Activated naive CD4-positive, alpha-beta T cell treated with anti-CD3 and anti-CD28 coated beads, Interleukin-2, amount 50 U/mL, for 24 hours (primary cell): Measurements from ENCODE around the gene NUDT2.
"Not testable (repeated sequence)": the region's sequence is repeated elsewhere in the genome, so short reads cannot be mapped to it uniquely, and the experiment has no call there.

ENCODE experiments used
- H3K27ac Mint-ChIP-seq: one replicate; pipeline ENCODE4 v1.8.0; 2021; ENCODE audit warnings: mild to moderate bottlenecking, mixed read lengths
- H3K27me3 Mint-ChIP-seq: one replicate; pipeline ENCODE4 v1.8.0; 2021; ENCODE audit warnings: mixed read lengths
- H3K36me3 Mint-ChIP-seq: one replicate; pipeline ENCODE4 v1.8.0; 2021; ENCODE audit warnings: mixed read lengths
- H3K4me1 Mint-ChIP-seq: one replicate; pipeline ENCODE4 v1.8.0; 2021; ENCODE audit warnings: mixed read lengths
- H3K4me3 Mint-ChIP-seq: one replicate; pipeline ENCODE4 v1.8.0; 2021; ENCODE audit warnings: mild to moderate bottlenecking, mixed read lengths
- H3K9me3 Mint-ChIP-seq: one replicate; pipeline ENCODE4 v1.8.0; 2021; ENCODE audit warnings: mixed read lengths

The NUDT2 gene

DNA sequence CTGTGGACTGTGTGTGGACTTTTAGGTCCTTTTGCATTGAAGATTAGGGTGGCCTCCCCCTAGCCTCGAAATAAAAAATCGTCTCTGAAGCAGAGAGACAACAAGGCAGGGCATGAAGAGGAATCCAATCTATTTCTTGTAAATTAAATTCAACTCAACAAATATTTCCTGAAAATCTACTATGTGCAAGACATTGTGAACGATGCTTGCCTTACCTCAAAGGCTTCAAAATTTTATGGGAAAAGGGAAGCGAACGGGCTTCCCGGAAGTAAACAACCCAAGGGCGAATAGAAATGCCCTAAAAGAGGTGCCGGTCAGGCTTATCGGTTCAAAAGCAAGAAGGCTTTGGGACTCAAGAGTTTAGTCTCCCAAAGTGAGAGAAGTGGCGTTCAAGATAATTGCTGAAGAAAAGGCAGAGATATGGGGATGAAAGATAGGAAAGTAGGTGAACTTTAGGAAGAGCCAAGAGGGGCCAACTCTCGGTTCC, 826 bp upstream of the NUDT2 start:
- H3K36me3 Mint-ChIP-seq = no peaks in the 10 kb centered on the region
- peak overlapping the region; percentile 98 for H3K27ac Mint-ChIP-seq
- peaks cover 40% of the 10 kb centered on the region for H3K4me1 Mint-ChIP-seq
- no peaks in the 10 kb centered on the region for H3K9me3 Mint-ChIP-seq
- no peaks in the 10 kb centered on the region for H3K27me3 Mint-ChIP-seq
- peak overlapping the region; percentile 98 for H3K4me3 Mint-ChIP-seq

DNA sequence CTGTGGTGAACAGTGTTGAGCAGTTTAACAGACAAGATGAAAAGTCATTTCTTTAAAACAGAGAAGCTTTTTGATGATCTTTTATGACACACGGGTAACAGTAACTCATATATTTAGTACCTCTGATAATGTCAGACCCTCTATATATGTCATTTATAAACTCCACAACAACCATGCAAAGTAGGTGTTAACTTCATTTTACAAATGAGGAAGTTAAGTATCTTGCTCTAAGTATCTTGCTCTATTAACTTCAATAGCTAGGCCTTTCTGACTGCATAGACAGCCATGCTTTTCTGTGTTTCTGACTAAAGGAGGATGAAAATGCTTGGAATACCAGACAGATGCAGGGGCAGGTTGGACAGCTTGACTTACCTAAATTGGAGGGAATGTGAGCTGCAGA, 1.8 kb downstream of the NUDT2 start:
- Mint-ChIP-seq H3K4me3 (no peak overlapping the region), H3K27ac (no peak overlapping the region), H3K9me3 (no peaks in the 10 kb centered on the region), H3K27me3 (no peaks in the 10 kb centered on the region), H3K36me3 (no peaks in the 10 kb centered on the region), H3K4me1 (peaks cover 52% of the 10 kb centered on the region)

DNA sequence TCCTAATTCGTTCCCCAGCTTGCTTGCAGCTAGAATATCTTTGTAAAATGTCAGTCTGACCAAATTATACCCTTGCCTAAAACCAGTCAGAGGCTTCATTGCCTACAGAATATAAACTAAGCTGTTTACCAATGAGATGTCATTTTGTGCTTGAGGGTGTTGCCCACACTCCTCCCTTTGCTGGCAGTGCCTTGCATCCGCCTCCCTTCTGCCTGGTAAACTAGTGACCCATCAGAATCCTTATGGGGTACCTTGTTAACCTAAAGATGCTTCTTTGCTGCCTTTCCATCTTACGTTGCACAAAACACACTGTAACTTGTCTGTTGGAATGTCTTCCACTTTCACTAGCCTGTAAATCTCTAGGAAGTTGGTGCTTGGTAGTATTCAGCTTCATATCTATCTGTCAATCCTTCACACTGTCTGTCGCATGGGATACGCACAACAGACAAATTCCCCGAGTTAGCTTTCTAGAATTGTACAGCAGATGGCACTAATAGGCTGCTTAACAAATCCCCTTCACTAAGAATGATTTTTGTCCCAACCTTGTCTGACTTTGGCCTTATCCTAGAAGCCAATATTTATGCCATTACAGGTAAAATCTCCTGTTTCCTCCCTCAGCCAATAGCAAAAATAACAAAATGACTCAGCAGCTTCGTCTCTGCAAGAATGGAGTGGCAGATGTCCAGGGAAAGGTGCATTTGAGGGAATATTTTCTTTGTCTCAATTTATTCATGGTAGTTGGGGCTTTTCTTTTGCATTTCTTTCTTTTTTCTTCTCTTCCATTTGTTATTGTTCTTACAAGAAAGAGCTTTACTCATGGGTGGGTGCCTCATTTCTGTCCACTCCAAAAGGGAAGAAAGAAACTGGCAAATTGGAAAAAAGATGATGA, 3.0 kb downstream of the NUDT2 start:
- Mint-ChIP-seq H3K36me3 (no peaks in the 10 kb centered on the region), H3K27ac (peak overlapping the region; percentile 93), H3K4me3 (peak overlapping the region; percentile 30), H3K27me3 (no peaks in the 10 kb centered on the region), H3K9me3 (no peaks in the 10 kb centered on the region), H3K4me1 (peaks cover 52% of the 10 kb centered on the region)

DNA sequence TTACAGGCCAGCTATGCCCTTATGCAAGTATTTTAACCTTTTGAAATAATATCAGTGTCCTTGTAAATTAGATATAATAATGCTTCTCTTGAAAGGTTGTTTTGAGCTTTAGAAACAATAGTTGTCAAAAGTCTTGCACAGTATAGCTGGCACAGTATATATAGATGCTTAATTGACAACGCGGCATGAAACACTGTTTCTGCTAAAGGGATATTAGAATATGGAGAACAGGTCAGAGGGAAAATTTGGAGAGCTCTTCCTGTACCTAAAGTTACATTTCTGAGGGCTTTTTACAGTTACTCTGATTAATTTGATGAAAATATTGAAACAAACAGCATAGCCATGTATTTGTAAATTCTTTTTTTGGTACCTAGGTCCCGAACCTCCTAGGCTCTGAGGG, 4.5 kb downstream of the NUDT2 start:
- Mint-ChIP-seq H3K4me3 (no peak overlapping the region), H3K27me3 (no peaks in the 10 kb centered on the region), H3K4me1 (peaks cover 43% of the 10 kb centered on the region), H3K27ac (no peak overlapping the region), H3K36me3 (no peaks in the 10 kb centered on the region), H3K9me3 (no peaks in the 10 kb centered on the region)

DNA sequence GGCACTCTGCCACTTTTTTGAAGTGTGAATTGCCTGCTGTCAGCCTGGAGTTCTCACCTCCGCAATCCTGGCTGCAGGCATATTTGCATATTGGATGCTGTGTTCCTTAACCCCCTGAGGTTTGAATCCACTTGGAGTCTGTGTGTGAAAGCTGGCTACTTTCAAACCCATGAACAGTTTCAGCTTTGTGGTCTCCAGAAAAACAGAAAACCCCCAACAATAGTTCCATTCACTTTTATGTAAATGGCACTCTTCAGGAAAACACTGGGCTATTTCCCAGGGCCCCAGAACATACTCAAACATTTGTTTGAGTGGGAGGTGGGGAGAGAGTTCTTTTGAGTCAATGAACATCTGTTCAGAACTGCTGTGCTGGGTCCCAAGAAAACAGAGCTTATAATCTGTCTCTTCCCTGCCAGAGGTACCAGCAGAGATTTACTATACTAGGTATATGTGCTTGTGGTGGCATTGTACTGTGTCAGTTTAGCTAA, 5.0 kb downstream of the NUDT2 start:
- no peaks in the 10 kb centered on the region for H3K9me3 Mint-ChIP-seq
- H3K4me1 Mint-ChIP-seq = peaks cover 39% of the 10 kb centered on the region
- H3K27me3 Mint-ChIP-seq = no peaks in the 10 kb centered on the region
- H3K36me3 Mint-ChIP-seq = no peaks in the 10 kb centered on the region
- H3K4me3 Mint-ChIP-seq = no peak overlapping the region
- no peak overlapping the region for H3K27ac Mint-ChIP-seq

DNA sequence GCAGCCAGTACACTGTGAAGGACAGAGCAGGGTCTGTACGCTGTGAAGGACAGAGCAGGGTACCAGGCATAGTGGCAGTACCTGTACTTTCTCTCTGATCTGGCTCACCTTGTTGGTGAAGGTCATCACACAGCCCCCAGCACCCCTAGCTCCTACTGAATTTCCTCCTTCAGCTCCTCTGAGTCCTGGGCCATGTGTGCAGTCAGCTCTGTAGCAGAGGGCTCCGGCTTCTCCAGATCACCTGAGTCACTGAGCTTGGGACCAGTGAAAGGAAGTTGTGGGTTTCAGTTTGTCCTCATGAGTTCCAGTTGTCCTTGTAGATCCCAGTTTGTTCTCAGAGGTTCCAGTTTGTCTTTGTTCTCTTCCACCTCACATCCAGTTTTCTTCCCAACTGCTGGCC, 5.5 kb downstream of the NUDT2 start:
- H3K4me1 Mint-ChIP-seq = peaks cover 33% of the 10 kb centered on the region
- no peak overlapping the region for H3K27ac Mint-ChIP-seq
- no peak overlapping the region for H3K4me3 Mint-ChIP-seq
- no peaks in the 10 kb centered on the region for H3K9me3 Mint-ChIP-seq
- H3K27me3 Mint-ChIP-seq = no peaks in the 10 kb centered on the region
- no peaks in the 10 kb centered on the region for H3K36me3 Mint-ChIP-seq

DNA sequence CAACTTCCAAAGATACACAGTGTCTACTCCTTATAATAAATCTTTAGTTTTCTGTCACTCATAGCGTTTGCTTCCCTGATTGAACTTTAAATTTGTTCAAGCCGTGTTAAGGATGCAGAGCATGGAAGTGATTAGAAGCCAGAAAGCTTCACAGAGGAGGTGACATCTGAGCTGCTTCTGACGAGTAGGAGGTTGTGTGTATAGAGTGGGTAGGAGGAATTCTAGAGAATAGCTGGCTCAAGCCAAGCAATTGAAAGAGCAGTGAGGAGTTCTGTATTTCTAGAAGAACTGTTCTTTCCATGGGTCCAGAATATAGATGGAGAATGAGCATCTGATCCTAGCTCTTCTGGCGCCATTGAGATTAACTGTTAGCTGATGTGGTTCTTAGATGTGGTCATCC, 6.0 kb downstream of the NUDT2 start:
- H3K27ac Mint-ChIP-seq = no peak overlapping the region

DNA sequence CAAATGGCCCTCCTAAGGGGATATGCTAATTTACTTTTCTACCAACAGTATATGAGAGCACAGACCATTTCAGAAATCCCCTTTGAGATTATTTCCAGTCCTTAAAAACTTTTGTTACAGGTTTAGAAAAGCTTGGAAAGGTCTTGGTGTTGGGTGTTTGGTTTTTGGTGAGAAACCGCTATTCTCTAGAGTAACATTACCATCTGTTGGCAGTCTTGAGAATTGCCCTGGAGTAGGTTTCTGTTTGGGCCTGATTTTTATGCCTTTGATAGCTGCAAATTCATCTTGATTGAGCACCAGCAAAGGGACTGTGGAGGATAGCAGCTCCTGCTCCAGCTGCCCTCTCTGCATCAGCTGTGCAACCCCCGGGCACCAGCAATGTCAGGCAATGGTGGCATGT, 8.0 kb downstream of the NUDT2 start:
- H3K4me1 Mint-ChIP-seq = peaks cover 15% of the 10 kb centered on the region
- no peaks in the 10 kb centered on the region for H3K27me3 Mint-ChIP-seq
- peaks cover 5% of the 10 kb centered on the region for H3K36me3 Mint-ChIP-seq
- H3K9me3 Mint-ChIP-seq = no peaks in the 10 kb centered on the region
- no peak overlapping the region for H3K27ac Mint-ChIP-seq
- H3K4me3 Mint-ChIP-seq = no peak overlapping the region

More for the DNA sequence above, 6.0 kb downstream of the NUDT2 start:
- peaks cover 4% of the 10 kb centered on the region for H3K36me3 Mint-ChIP-seq
- no peak overlapping the region for H3K4me3 Mint-ChIP-seq
- H3K9me3 Mint-ChIP-seq = no peaks in the 10 kb centered on the region
- H3K27me3 Mint-ChIP-seq = no peaks in the 10 kb centered on the region
- H3K4me1 Mint-ChIP-seq = peaks cover 29% of the 10 kb centered on the region

DNA sequence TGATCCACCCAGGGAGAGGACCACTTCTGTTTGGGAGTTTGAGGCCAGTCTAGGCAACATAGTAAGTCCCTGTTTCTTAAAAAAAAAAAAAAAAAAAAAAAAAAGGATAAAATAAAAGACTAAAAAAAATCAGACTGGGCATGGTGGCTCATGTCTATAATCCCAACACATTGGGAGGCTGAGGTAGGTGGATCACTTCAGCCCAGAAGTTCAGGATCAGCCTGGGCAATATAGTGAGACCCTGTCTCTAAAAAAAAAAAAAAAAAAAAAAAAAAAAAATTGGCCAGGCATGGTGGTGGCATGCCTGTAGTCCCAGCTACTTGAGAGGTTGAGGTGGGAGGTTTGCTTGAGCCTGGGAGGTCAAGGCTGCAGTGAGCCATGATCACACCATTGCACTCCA, 8.7 kb downstream of the NUDT2 start:
- not testable (repeated sequence) for H3K27ac Mint-ChIP-seq, H3K4me3 Mint-ChIP-seq, H3K36me3 Mint-ChIP-seq, H3K27me3 Mint-ChIP-seq, H3K9me3 Mint-ChIP-seq
- peaks cover 12% of the 10 kb centered on the region for H3K4me1 Mint-ChIP-seq

DNA sequence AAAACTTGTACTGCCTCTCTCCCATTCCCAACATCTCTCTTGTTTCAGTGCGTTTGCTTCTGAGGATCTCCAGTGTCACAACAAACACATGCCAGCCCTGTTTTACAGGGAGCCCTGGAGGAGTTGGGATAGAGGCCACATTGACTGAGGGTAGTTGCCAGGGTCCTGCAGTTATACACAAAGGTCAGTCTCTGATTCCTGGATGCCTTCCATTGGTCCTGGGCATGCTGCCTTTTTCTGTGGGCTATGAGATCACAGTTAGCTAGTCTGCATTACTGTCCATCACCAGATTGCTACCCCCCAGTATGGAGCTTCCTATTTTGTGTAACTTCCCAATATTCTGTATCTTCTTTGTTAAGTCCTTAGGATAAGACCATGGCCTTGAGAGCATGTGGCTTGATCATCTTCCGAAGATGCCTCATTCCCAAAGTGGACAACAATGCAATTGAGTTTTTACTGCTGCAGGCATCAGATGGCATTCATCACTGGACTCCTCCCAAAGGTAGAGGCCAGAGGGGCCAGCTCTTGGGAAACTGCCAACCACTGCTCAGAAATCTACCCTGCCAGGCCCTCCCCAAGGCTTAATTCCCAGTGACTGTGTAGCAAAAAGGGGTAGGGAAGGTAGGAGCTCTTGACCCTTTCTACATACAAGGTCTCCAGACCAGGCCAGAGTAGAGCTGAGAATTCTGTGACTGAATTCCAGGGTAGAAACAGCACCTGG, 9.5 kb downstream of the NUDT2 start:
- Mint-ChIP-seq H3K4me3 (no peak overlapping the region), H3K27ac (no peak overlapping the region), H3K27me3 (no peaks in the 10 kb centered on the region), H3K4me1 (peaks cover 12% of the 10 kb centered on the region), H3K36me3 (peaks cover 5% of the 10 kb centered on the region), H3K9me3 (no peaks in the 10 kb centered on the region)

DNA sequence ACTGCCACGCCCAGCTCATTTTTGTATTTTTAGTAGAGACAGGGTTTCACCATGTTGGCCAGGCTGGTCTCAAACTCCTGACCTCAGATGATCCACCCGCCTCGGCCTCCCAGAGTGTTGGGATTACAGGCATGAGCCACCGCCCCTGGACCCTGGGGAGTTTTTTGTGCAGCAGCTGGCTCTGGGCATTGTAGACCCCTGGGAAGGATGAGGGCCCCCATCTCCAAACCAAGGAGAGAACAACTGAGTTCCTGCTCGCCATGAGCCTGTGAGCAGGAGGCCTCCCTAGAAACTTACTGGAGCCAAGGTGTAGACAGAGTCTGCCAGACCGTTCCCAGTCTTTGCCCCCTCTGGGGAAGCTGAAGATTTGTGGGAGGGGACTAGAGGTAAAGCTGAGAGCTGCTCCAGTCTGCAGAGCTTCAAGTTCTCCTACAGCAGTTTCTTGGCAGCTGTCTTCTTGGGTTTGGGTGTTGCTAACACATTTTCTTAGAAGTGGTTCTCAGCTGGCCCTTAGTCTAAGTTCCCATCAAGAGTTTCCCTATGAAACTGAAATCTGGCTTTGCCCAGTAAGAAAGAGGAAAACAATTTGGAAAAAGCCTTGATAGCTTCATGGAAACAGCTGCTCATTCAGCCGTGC, 12.4 kb downstream of the NUDT2 start:
- H3K36me3 Mint-ChIP-seq = peaks cover 5% of the 10 kb centered on the region
- H3K27me3 Mint-ChIP-seq = no peaks in the 10 kb centered on the region
- no peak overlapping the region for H3K27ac Mint-ChIP-seq
- no peaks in the 10 kb centered on the region for H3K9me3 Mint-ChIP-seq
- H3K4me1 Mint-ChIP-seq = no peaks in the 10 kb centered on the region
- no peak overlapping the region for H3K4me3 Mint-ChIP-seq

DNA sequence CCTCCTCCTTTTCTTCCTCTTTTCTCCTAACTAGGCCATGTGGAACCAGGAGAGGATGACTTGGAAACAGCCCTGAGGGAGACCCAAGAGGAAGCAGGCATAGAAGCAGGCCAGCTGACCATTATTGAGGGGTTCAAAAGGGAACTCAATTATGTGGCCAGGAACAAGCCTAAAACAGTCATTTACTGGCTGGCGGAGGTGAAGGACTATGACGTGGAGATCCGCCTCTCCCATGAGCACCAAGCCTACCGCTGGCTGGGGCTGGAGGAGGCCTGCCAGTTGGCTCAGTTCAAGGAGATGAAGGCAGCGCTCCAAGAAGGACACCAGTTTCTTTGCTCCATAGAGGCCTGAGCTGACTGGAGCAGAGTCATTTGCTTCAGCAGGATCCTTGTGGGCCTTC, 13.7 kb downstream of the NUDT2 start:
- Mint-ChIP-seq H3K4me3 (no peak overlapping the region), H3K36me3 (peaks cover 5% of the 10 kb centered on the region), H3K4me1 (no peaks in the 10 kb centered on the region), H3K9me3 (no peaks in the 10 kb centered on the region), H3K27ac (no peak overlapping the region), H3K27me3 (no peaks in the 10 kb centered on the region)

DNA sequence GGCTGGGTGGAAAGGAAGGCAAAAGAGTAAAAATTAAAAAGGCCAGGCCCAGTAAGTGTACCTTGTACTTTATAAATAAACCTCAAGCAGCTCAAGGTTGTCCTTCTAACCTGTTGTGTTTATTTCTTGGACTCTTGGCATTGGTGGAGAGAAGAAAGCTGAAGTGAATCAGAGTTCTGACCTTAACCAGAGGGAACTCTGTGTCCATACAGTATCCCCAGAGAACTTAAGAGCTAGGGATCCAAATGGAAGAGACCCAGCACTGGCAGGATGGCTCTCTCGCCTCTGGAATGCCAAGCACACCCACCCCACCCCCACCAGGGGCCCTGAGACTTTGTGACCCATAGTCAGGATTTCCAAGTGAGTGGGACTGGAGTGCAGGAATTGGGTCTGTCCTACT, 14.2 kb downstream of the NUDT2 start:
- Mint-ChIP-seq H3K4me1 (no peaks in the 10 kb centered on the region), H3K27ac (no peak overlapping the region), H3K4me3 (no peak overlapping the region), H3K36me3 (peaks cover 5% of the 10 kb centered on the region), H3K27me3 (no peaks in the 10 kb centered on the region), H3K9me3 (no peaks in the 10 kb centered on the region)

DNA sequence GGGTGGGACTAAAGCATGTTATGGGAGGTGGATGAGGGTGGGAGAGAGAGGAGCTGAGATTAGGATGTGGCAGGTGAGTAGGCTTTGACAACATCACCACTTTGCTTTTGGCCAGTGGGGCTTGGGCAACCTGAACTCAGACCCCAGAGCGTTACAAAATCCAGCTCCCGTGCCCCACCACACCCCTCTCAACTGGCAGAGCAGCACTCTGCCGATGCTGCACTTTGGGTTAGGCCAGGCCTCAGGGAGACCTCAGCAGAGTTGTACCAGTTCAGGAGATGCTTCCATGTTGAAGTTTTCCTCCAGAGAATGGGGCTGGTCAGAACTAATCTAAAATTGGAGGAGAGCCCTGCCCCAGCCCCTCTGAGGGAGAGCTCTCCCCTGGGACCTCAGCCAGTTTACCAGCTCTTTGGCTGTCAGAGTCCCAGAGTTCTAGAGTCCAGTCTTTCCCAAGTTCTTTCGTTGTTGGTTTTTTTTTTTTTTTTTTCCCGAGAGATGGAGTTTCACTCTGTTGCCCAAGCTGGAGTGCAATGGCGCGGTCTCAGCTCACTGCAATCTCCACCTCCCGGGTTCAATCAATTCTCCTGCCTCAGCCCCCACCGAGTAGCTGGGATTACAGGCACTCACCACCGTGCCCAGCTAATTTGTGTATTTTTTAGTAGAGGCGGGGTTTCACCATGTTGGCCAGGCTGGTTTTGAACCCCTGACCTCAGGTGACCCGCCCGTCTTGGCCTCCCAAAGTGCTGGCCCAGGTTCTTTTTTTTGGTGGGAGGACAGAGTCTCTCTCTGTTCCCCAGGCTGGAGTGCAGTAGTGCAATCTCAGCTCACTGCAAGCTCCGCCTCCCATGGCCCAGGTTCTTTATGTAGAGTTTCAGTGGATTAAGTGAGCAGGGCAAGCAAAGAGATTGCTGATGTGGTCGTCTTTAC, 17.8 kb downstream of the NUDT2 start:
- Mint-ChIP-seq H3K9me3 (no peaks in the 10 kb centered on the region), H3K27me3 (no peaks in the 10 kb centered on the region), H3K4me1 (no peaks in the 10 kb centered on the region), H3K27ac (no peak overlapping the region), H3K36me3 (peaks cover 4% of the 10 kb centered on the region), H3K4me3 (no peak overlapping the region)

DNA sequence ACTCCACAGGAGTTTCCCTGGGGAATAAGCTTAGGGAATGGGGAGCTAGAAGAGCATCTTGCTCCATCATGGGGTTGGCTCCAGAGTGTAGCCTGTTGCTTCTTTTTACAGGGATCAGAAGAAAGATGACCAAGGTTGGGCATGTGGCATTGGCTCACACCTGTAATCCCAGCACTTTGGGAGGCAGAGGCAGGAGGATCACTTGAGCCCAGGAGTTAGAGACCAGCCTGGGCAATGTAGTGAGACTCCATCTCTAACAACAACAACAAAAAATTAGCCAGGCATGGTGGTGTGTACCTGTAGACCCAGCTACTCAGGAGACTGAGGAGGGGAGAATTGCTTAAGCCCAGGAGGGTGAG, 18.4 kb downstream of the NUDT2 start:
- H3K36me3 Mint-ChIP-seq = peaks cover 4% of the 10 kb centered on the region
- no peaks in the 10 kb centered on the region for H3K27me3 Mint-ChIP-seq
- H3K4me1 Mint-ChIP-seq = no peaks in the 10 kb centered on the region
- no peak overlapping the region for H3K27ac Mint-ChIP-seq
- H3K9me3 Mint-ChIP-seq = no peaks in the 10 kb centered on the region
- no peak overlapping the region for H3K4me3 Mint-ChIP-seq
